ENCODE data around the gene KRTAP10-9.

GRCh38 chr21:44601596-44602462 is 25.1 kb upstream of the KRTAP10-9 start:
- TF ChIP-seq CTCF (conservative IDR thresholded peaks at IDR 0.05 in 1 of 2, IDR thresholded peaks at IDR 0.05 in 1 of 2; ENCODE audit: low read depth in 1 of 2, low read length in 2 of 2) (no peak), EZH2 (IDR thresholded peaks at IDR 0.05; ENCODE audit: low read length, missing control alignments) (no peak)

Data from fibroblast of lung (primary cell).